NB4 (cell line): ENCODE results near the gene COX6B2.

Experiments used
- CTCF ChIP-seq: IDR thresholded peaks from one replicate; pipeline ENCODE4 v1.5.1; 2012; ENCODE audit warnings: low read depth, low read length
- MYC ChIP-seq: IDR thresholded peaks from 2 replicates; pipeline ENCODE4 v1.6.1; 2011; ENCODE audit warnings: low read depth, low read length
- POLR2A ChIP-seq: IDR thresholded peaks from 2 replicates; pipeline ENCODE4 v1.6.1; 2011; ENCODE audit warnings: mild to moderate bottlenecking; ENCODE audit not compliant: insufficient read length; ENCODE audit errors: extremely low read depth
- TF ChIP-seq, protein P1 (sequence below): IDR thresholded peaks from 2 replicates; pipeline ENCODE4 v1.6.1; 2011; ENCODE audit warnings: low read depth, low read length

DNA sequence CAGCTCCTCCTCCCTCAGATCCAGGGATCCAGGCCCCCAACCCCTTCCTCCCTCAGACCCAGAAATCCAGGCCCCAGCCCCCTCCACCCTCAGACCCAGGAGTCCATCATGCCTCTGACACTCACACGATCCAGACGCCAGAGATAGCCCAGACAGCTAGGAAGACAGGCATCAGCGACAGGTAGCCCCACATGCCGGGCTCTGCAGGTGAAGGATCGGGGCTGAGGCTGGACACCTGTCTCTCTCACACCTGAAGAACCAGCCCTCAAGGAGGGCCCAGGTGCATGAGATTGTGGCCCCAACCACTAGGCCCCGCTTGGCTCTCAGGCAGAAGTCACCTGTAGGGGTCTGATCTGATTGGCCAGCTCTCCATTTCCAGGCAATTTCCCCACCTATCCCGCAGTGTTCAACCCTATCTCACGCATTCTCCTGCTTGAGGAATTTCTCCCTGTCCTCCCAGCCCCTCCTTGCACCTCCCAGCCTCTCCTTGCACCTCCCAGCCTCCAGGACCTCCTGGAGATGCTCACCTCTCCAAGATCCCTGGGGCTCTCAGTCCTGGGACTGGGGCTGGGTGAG, 33.6 kb downstream of the COX6B2 start:
- TF ChIP-seq CTCF (no peak), POLR2A (no peak), MYC (no peak)
- TF ChIP-seq, protein P1, sequence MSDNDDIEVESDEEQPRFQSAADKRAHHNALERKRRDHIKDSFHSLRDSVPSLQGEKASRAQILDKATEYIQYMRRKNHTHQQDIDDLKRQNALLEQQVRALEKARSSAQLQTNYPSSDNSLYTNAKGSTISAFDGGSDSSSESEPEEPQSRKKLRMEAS = no peak
